ENCODE results near the gene GPC5. TPM values are rescaled to one million over a fixed set of nuclear protein-coding genes. Genes with fewer than 3 reads are reported as not detected.

The GPC5 gene
- total RNA-seq, 1 donor from 2014 or later, result 0.07 TPM

DNA sequence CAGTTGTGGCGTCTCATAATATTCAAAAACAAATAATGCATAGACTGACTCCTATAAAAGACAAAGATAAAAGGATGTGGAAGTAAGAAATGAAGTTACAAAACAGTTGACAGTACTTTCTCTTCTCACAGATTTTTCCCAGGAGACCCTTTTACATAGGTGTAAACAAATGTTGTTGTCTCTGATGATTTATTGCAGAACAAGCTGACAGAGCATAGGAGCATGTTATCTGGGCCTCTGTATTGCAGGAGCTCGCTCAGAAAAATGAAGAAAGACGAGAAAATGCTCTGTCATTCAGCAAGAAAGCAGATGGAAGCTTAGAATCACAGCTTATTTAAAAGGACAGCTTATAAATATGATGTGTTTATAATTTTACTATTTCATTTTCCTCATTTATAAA, 1474.6 kb downstream of the GPC5 start:
- Histone ChIP-seq H3K4me1 (no peaks in the 10 kb centered on the region), H3K27me3 (no peaks in the 10 kb centered on the region), H3K4me2 (no peak overlapping the region), H2AFZ (replicated peaks) (no peak overlapping the region), H3K9ac (no peak overlapping the region), H3K9me3 (ENCODE audit: low read depth) (no peaks in the 10 kb centered on the region), H3K27ac (no peak overlapping the region), H3K4me3 (no peak overlapping the region), H3K36me3 (no peaks in the 10 kb centered on the region), H3F3A (ENCODE audit: low read depth) (no peaks in the 10 kb centered on the region), H4K20me1 (ENCODE audit: low read depth) (no peaks in the 10 kb centered on the region), H3K79me2 (ENCODE audit: low read depth) (no peaks in the 10 kb centered on the region)
- H3K4me3 Mint-ChIP-seq, result no peak overlapping the region
- no peaks in the 10 kb centered on the region for H3K4me1 Mint-ChIP-seq
- no peaks in the 10 kb centered on the region for H3K36me3 Mint-ChIP-seq
- no peaks in the 10 kb centered on the region for H3K27me3 Mint-ChIP-seq (ENCODE audit: insufficient read depth, low read depth)
- H3K27ac Mint-ChIP-seq, result no peak overlapping the region
- H3K9me3 Mint-ChIP-seq, result no peaks in the 10 kb centered on the region
- TF ChIP-seq, protein P1, sequence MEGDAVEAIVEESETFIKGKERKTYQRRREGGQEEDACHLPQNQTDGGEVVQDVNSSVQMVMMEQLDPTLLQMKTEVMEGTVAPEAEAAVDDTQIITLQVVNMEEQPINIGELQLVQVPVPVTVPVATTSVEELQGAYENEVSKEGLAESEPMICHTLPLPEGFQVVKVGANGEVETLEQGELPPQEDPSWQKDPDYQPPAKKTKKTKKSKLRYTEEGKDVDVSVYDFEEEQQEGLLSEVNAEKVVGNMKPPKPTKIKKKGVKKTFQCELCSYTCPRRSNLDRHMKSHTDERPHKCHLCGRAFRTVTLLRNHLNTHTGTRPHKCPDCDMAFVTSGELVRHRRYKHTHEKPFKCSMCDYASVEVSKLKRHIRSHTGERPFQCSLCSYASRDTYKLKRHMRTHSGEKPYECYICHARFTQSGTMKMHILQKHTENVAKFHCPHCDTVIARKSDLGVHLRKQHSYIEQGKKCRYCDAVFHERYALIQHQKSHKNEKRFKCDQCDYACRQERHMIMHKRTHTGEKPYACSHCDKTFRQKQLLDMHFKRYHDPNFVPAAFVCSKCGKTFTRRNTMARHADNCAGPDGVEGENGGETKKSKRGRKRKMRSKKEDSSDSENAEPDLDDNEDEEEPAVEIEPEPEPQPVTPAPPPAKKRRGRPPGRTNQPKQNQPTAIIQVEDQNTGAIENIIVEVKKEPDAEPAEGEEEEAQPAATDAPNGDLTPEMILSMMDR (IDR thresholded peaks at IDR 0.05), result no peak
- TF ChIP-seq EZH2phosphoT487 (IDR thresholded peaks at IDR 0.05), result no peak
- no peak for TF ChIP-seq EZH2 (IDR thresholded peaks at IDR 0.05)
- no peak for DNase-seq (ENCODE audit: low spot score)

DNA sequence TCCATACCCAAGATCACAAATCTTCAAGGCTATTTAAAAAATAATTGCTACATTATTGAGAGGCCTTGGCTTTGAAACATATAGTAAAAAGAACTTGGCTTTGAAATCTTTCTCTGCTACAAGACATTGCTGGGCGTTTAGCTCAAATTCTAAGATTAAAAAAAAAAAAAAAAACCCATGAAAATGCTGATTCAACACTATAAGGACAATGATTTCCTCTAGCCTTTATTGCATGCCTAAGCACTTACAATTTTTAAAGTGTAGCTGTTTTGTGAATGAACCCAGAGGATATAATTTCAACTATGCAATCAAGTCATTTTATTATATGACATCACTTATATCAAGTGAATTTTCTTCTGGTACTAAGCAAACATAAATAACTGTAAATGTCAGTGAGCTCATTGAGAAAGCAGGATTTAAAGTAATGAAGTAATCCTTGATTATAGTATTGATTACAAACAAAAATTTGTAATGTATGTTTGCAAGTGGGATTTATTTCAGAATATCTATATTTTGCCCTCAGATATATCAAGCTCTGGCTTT, 1488.2 kb downstream of the GPC5 start:
- no peaks in the 10 kb centered on the region for H3K4me1 ChIP-seq
- H3K79me2 ChIP-seq (ENCODE audit: low read depth), result no peaks in the 10 kb centered on the region
- no peak overlapping the region for H3K4me2 ChIP-seq
- no peak overlapping the region for H2AFZ ChIP-seq (replicated peaks)
- H3K9ac ChIP-seq, result no peak overlapping the region
- H3K27me3 Mint-ChIP-seq (ENCODE audit: insufficient read depth, low read depth), result no peaks in the 10 kb centered on the region
- no peak overlapping the region for H3K4me3 Mint-ChIP-seq
- no peaks in the 10 kb centered on the region for H3K9me3 Mint-ChIP-seq
- no peaks in the 10 kb centered on the region for H3K36me3 Mint-ChIP-seq
- H3K4me3 ChIP-seq, result no peak overlapping the region
- no peaks in the 10 kb centered on the region for H3K4me1 Mint-ChIP-seq
- TF ChIP-seq EZH2phosphoT487 (IDR thresholded peaks at IDR 0.05) (no peak), EZH2 (IDR thresholded peaks at IDR 0.05) (no peak)
- TF ChIP-seq, protein P1 (IDR thresholded peaks at IDR 0.05), result no peak
- no peaks in the 10 kb centered on the region for H3K9me3 ChIP-seq (ENCODE audit: low read depth)
- H3F3A ChIP-seq (ENCODE audit: low read depth), result no peaks in the 10 kb centered on the region
- no peaks in the 10 kb centered on the region for H3K27me3 ChIP-seq
- H4K20me1 ChIP-seq (ENCODE audit: low read depth), result no peaks in the 10 kb centered on the region
- no peak overlapping the region for H3K27ac ChIP-seq
- no peak for DNase-seq (ENCODE audit: low spot score)
- no peak overlapping the region for H3K27ac Mint-ChIP-seq
- H3K36me3 ChIP-seq, result no peaks in the 10 kb centered on the region

DNA sequence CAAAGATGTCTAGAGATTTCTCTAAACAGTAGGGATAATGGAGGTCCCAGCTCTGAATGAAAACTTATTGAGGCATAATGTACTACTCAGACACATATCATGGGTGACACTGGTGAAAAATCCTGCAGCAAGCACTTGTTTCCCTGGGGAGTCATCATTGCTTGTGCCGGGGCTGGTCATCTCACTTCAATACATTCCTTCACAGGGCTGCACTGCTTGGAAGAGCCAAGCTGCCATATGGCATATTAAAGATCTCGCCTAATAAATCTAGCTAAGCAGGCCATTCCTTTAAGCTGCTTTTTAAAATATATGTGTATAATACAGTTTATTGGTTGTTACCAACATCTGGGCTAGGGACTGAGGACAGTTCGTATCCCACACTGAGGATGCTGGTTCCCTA, 1496.0 kb downstream of the GPC5 start:
- Histone ChIP-seq H3K79me2 (ENCODE audit: low read depth) (no peaks in the 10 kb centered on the region), H3K9ac (no peak overlapping the region), H3K9me3 (ENCODE audit: low read depth) (no peaks in the 10 kb centered on the region), H3K4me1 (no peaks in the 10 kb centered on the region), H3K4me2 (no peak overlapping the region), H4K20me1 (ENCODE audit: low read depth) (no peaks in the 10 kb centered on the region), H2AFZ (replicated peaks) (no peak overlapping the region), H3K27me3 (no peaks in the 10 kb centered on the region), H3K4me3 (no peak overlapping the region), H3K36me3 (no peaks in the 10 kb centered on the region), H3F3A (ENCODE audit: low read depth) (no peaks in the 10 kb centered on the region), H3K27ac (no peak overlapping the region)
- TF ChIP-seq, protein P1 (IDR thresholded peaks at IDR 0.05), result no peak
- TF ChIP-seq EZH2 (IDR thresholded peaks at IDR 0.05) (no peak), EZH2phosphoT487 (IDR thresholded peaks at IDR 0.05) (no peak)
- H3K4me3 Mint-ChIP-seq, result no peak overlapping the region
- no peaks in the 10 kb centered on the region for H3K4me1 Mint-ChIP-seq
- no peaks in the 10 kb centered on the region for H3K27me3 Mint-ChIP-seq (ENCODE audit: insufficient read depth, low read depth)
- H3K9me3 Mint-ChIP-seq, result peaks cover 10% of the 10 kb centered on the region
- H3K36me3 Mint-ChIP-seq, result no peaks in the 10 kb centered on the region
- no peak for DNase-seq (ENCODE audit: low spot score)
- H3K27ac Mint-ChIP-seq, result no peak overlapping the region
